ENCODE data around the gene COPB2. TPM values are rescaled to one million over a fixed set of nuclear protein-coding genes. Genes with fewer than 3 reads are reported as not detected.

Gene COPB2
- total and polyA plus RNA-seq, 2 donors (not counting 1 experiment from before 2014, with no cell fraction given) = 15.9 to 75.4 TPM

Small RNA genes lying within 50 kb of the gene (small RNA-seq; reads per million reads assigned to genes)
- not detected for gene RF00026 (ENCODE audit: insufficient read length, low read depth, low replicate concordance)

Other genes starting within 250 kb of the COPB2 start
- gene MRPS22, start 45.6 kb downstream of the COPB2 start, total RNA-seq = 32.5 and 38.9 TPM in 2 replicates
- 19.1 and 23.7 TPM in 2 replicates for gene MRPS22, start 45.6 kb downstream of the COPB2 start, polyA plus RNA-seq
- not detected in 2 replicates for gene RBP2, start 86.9 kb upstream of the COPB2 start, total RNA-seq
- gene RBP2, start 86.9 kb upstream of the COPB2 start, polyA plus RNA-seq = not detected in 2 replicates
- gene RBP1, start 150.1 kb upstream of the COPB2 start, total RNA-seq = not detected in 2 replicates
- not detected in 2 replicates for gene RBP1, start 150.1 kb upstream of the COPB2 start, polyA plus RNA-seq

Measured in B cell (primary cell).